Right lobe of liver (tissue), 4 donors: ENCODE results near the gene PATE3.

Experiments used
- POLR2A ChIP-seq: fragments of 450-650 bp; IDR thresholded peaks from one replicate; pipeline ENCODE4 v1.6.1; 2017; ENCODE audit warnings: antibody characterized with exemption, mild to moderate bottlenecking
- TF ChIP-seq, protein P1 (sequence below), 4 donors: fragments of 200-600 bp in 3 of 4; fragments of 450-650 bp in 1 of 4; IDR thresholded peaks; one replicate each; pipeline versions ENCODE4 v1.5.1 to v1.8.0; 2016 to 2022; ENCODE audit warnings: antibody characterized with exemption in 4 of 4, mild to moderate bottlenecking in 2 of 4
- donor health status: DM: no; HTN: no; CAD: no.
- donor health status: DM: no; HTN: no; CAD: no.
- donor health status: DM: no; HTN: yes; CAD: no.

DNA sequence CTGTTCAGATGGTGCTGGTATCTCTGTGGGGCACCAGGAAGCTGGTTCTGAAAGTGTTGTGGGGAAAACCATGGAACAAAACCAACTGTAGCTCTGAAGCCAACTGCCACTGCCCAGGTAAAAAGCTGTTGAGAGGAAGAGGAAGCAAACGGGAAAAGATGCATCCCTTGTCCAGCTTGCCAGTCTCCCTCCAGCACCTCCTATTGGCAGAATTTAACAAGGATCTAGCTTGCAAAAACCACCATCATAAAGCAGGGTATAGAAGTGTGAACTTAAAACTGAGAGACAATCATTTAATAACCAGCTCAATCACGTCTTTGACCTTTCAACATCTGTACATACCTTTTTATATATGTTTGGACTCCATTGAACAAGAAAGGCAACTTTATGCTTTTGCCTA is 37.3 kb upstream of the PATE3 start:
- no peak for TF ChIP-seq POLR2A
- TF ChIP-seq, protein P1, sequence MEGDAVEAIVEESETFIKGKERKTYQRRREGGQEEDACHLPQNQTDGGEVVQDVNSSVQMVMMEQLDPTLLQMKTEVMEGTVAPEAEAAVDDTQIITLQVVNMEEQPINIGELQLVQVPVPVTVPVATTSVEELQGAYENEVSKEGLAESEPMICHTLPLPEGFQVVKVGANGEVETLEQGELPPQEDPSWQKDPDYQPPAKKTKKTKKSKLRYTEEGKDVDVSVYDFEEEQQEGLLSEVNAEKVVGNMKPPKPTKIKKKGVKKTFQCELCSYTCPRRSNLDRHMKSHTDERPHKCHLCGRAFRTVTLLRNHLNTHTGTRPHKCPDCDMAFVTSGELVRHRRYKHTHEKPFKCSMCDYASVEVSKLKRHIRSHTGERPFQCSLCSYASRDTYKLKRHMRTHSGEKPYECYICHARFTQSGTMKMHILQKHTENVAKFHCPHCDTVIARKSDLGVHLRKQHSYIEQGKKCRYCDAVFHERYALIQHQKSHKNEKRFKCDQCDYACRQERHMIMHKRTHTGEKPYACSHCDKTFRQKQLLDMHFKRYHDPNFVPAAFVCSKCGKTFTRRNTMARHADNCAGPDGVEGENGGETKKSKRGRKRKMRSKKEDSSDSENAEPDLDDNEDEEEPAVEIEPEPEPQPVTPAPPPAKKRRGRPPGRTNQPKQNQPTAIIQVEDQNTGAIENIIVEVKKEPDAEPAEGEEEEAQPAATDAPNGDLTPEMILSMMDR (IDR thresholded peaks at IDR 0.05) = no peak
